Stimulated activated CD4-positive, alpha-beta T cell treated with anti-CD3 and anti-CD28 coated beads, Interleukin-4, amount 100 ng/mL, for 4 hours (primary cell): ENCODE results near the gene C4orf50.
"Not testable (repeated sequence)": the region's sequence is repeated elsewhere in the genome, so short reads cannot be mapped to it uniquely, and the experiment has no call there.

Experiments used
- DNase-seq, 2 experiments: peaks; one replicate each; pipeline ENCODE4 v3.0.0-alpha.2; 2020

C4orf50 gene

GRCh38 chr4:5887011-5887360, 131.2 kb downstream of the C4orf50 start:
- DNase-seq = no peak

GRCh38 chr4:5885733-5886132, 132.5 kb downstream of the C4orf50 start:
- no peak for DNase-seq

- DNase-seq = no peak
These were observed 133.4 kb downstream of the C4orf50 start for GRCh38 chr4:5884796-5885195.

GRCh38 chr4:5883916-5884315, 134.3 kb downstream of the C4orf50 start:
- DNase-seq = no peak

- no peak for DNase-seq
These were observed 135.3 kb downstream of the C4orf50 start for GRCh38 chr4:5882947-5883346.

GRCh38 chr4:5881340-5881739, 136.9 kb downstream of the C4orf50 start:
- no peak for DNase-seq

- no peak for DNase-seq
These were observed 139.9 kb downstream of the C4orf50 start for GRCh38 chr4:5878359-5878758.

GRCh38 chr4:5877392-5877791, 140.8 kb downstream of the C4orf50 start:
- DNase-seq = no peak

- DNase-seq = no peak
These were observed 143.3 kb downstream of the C4orf50 start for GRCh38 chr4:5874811-5875449.

- DNase-seq = no peak
These were observed 147.5 kb downstream of the C4orf50 start for GRCh38 chr4:5870701-5871100.

GRCh38 chr4:5869966-5870619, 148.1 kb downstream of the C4orf50 start:
- DNase-seq = no peak

GRCh38 chr4:5867866-5868265, 150.4 kb downstream of the C4orf50 start:
- no peak for DNase-seq

- DNase-seq = no peak
These were observed 151.1 kb downstream of the C4orf50 start for GRCh38 chr4:5866841-5867813.

- DNase-seq = no peak
These were observed 152.2 kb downstream of the C4orf50 start for GRCh38 chr4:5865896-5866599.

GRCh38 chr4:5863461-5864113, 154.6 kb downstream of the C4orf50 start:
- DNase-seq = peak; percentile 21 to 33

GRCh38 chr4:5858020-5858769, 160.0 kb downstream of the C4orf50 start:
- DNase-seq = no peak

GRCh38 chr4:5857199-5857598, 161.0 kb downstream of the C4orf50 start:
- no peak for DNase-seq

- not testable (repeated sequence) for DNase-seq
These were observed 161.9 kb downstream of the C4orf50 start for GRCh38 chr4:5856362-5856761.

GRCh38 chr4:5854929-5855328, 163.3 kb downstream of the C4orf50 start:
- no peak for DNase-seq

GRCh38 chr4:5852523-5853202, 165.6 kb downstream of the C4orf50 start:
- DNase-seq = no peak

GRCh38 chr4:5851637-5852301, 166.5 kb downstream of the C4orf50 start:
- DNase-seq = no peak
